ENCODE measurements around the gene PARD6G.
A peak's percentile ranks its signal among the peaks of the same experiment; 100 is the strongest.

Gene PARD6G

DNA sequence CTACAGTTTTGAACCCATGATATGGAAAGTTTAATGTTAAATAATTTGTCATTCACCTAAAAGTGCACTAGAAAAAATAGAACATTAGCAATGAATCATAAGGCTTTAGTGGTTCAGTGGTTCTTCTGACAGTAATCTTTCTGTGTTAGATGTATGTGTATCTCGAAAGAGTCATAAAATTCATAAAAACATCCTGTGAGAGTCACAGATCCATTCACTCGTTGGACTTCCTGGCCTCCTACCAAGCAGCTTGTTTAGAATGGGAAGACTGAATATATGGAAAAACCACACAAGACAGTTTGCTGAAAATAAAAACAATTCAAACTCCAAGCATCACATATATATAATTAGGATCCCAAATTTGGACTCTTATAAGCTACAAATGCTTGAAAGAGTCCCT is 103.4 kb downstream of the PARD6G start:
- H4K5ac ChIP-seq (ENCODE audit: low read length) = no peak overlapping the region
- no peak overlapping the region for H2BK15ac ChIP-seq (replicated peaks; ENCODE audit: low read depth)
- no peak overlapping the region for H3K4me3 ChIP-seq (ENCODE audit: low read length)
- H3K18ac ChIP-seq (ENCODE audit: low read length) = no peak overlapping the region
- no peak overlapping the region for H3K23ac ChIP-seq (ENCODE audit: low read length)
- H3K56ac ChIP-seq (ENCODE audit: low read length) = no peak overlapping the region
- H4K8ac ChIP-seq (ENCODE audit: low read depth, low read length) = no peak overlapping the region
- no peak overlapping the region for H2BK120ac ChIP-seq (ENCODE audit: low read depth, low read length)
- H3K27me3 ChIP-seq (ENCODE audit: insufficient read depth, low read length, poor library complexity) = no peaks in the 10 kb centered on the region
- no peak for DNase-seq
- H3K9ac ChIP-seq (ENCODE audit: low read length) = no peak overlapping the region
- no peaks in the 10 kb centered on the region for H3K4me1 ChIP-seq (ENCODE audit: control insufficient read depth, low read depth, low read length)
- H3K4me2 ChIP-seq (ENCODE audit: low read length) = no peak overlapping the region
- WGBS (ENCODE audit: extremely low coverage, insufficient coverage, low lambda C conversion rate) = no CpG with 5 or more reads among the region's 2 CpGs
- H3K79me1 ChIP-seq (ENCODE audit: low read length) = peaks cover 5% of the 10 kb centered on the region
- no peaks in the 10 kb centered on the region for H3K36me3 ChIP-seq (ENCODE audit: control insufficient read depth, insufficient read depth, low read length)
- no peaks in the 10 kb centered on the region for H3K79me2 ChIP-seq (ENCODE audit: control insufficient read depth, insufficient read depth, low read length)
- H3K4ac ChIP-seq (ENCODE audit: low read depth, low read length) = no peak overlapping the region
- no peak overlapping the region for H2BK5ac ChIP-seq (ENCODE audit: low read length)
- H2AK5ac ChIP-seq (ENCODE audit: low read length) = no peak overlapping the region
- no peak overlapping the region for H3K27ac ChIP-seq (ENCODE audit: low read depth, low read length)

DNA sequence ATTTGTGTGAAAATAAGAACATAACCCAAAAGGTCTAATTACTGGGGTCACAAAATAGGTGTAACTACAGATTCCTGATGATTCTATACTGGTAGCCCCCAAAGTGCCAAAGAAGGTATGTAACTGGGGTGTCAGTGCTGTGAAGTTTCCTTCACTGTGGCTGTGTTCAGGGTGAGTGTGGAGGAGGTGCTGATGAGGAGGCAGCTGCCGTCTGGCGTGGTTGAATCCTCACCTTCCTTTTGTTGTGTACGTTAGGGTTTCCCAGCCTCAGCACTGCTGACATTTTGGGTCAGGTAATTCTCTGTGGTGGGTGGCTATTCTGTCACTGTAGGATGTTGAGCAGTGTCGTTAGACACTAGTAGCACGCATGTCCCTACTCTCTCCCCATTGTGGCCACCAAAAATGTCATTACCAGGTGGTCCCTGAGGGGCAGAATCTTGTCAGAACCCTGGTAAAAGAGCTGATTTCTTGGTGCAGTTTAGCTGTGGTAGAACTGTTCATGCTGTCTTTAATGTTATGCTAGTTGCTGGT is 106.8 kb downstream of the PARD6G start:
- no peak overlapping the region for H3K4ac ChIP-seq (ENCODE audit: low read depth, low read length)
- H3K56ac ChIP-seq (ENCODE audit: low read length) = no peak overlapping the region
- no peak overlapping the region for H2AK5ac ChIP-seq (ENCODE audit: low read length)
- H3K4me2 ChIP-seq (ENCODE audit: low read length) = no peak overlapping the region
- no peak overlapping the region for H2BK120ac ChIP-seq (ENCODE audit: low read depth, low read length)
- H3K9ac ChIP-seq (ENCODE audit: low read length) = no peak overlapping the region
- no peak overlapping the region for H3K4me3 ChIP-seq (ENCODE audit: low read length)
- no peak for DNase-seq
- H3K18ac ChIP-seq (ENCODE audit: low read length) = no peak overlapping the region
- no peak overlapping the region for H2BK5ac ChIP-seq (ENCODE audit: low read length)
- H3K79me2 ChIP-seq (ENCODE audit: control insufficient read depth, insufficient read depth, low read length) = no peaks in the 10 kb centered on the region
- H3K4me1 ChIP-seq (ENCODE audit: control insufficient read depth, low read depth, low read length) = no peaks in the 10 kb centered on the region
- H3K27me3 ChIP-seq (ENCODE audit: insufficient read depth, low read length, poor library complexity) = no peaks in the 10 kb centered on the region
- no CpG with 5 or more reads among the region's 5 CpGs for WGBS (ENCODE audit: extremely low coverage, insufficient coverage, low lambda C conversion rate)
- H4K5ac ChIP-seq (ENCODE audit: low read length) = no peak overlapping the region
- no peak overlapping the region for H3K23ac ChIP-seq (ENCODE audit: low read length)
- no peak overlapping the region for H4K8ac ChIP-seq (ENCODE audit: low read depth, low read length)
- no peak overlapping the region for H2BK15ac ChIP-seq (replicated peaks; ENCODE audit: low read depth)
- H3K27ac ChIP-seq (ENCODE audit: low read depth, low read length) = no peak overlapping the region
- H3K36me3 ChIP-seq (ENCODE audit: control insufficient read depth, insufficient read depth, low read length) = peaks cover 6% of the 10 kb centered on the region
- H3K79me1 ChIP-seq (ENCODE audit: low read length) = peaks cover 11% of the 10 kb centered on the region

DNA sequence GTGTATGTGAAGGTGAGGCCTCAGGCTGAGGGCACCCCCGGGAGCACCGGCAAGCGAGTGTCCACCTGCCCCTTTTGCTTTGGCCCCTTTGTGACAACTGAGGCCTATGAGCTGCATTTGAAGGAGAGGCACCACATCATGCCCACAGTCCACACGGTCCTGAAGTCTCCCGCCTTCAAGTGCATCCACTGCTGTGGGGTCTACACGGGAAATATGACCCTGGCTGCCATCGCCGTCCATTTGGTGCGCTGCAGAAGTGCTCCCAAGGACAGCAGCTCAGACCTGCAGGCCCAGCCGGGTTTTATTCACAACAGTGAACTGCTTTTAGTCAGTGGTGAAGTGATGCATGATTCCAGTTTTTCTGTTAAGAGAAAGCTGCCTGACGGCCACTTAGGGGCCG is 109.3 kb downstream of the PARD6G start:
- Histone ChIP-seq H3K79me1 (ENCODE audit: low read length) (peaks cover 17% of the 10 kb centered on the region), H3K9ac (ENCODE audit: low read length) (no peak overlapping the region), H4K8ac (ENCODE audit: low read depth, low read length) (no peak overlapping the region), H2AK5ac (ENCODE audit: low read length) (no peak overlapping the region), H4K5ac (ENCODE audit: low read length) (no peak overlapping the region), H3K4ac (ENCODE audit: low read depth, low read length) (no peak overlapping the region), H3K23ac (ENCODE audit: low read length) (no peak overlapping the region), H3K27me3 (ENCODE audit: insufficient read depth, low read length, poor library complexity) (no peaks in the 10 kb centered on the region), H3K4me1 (ENCODE audit: control insufficient read depth, low read depth, low read length) (no peaks in the 10 kb centered on the region), H3K18ac (ENCODE audit: low read length) (no peak overlapping the region), H2BK15ac (replicated peaks; ENCODE audit: low read depth) (no peak overlapping the region), H3K79me2 (ENCODE audit: control insufficient read depth, insufficient read depth, low read length) (no peaks in the 10 kb centered on the region), H3K27ac (ENCODE audit: low read depth, low read length) (no peak overlapping the region), H3K4me2 (ENCODE audit: low read length) (no peak overlapping the region), H2BK5ac (ENCODE audit: low read length) (no peak overlapping the region), H2BK120ac (ENCODE audit: low read depth, low read length) (no peak overlapping the region), H3K36me3 (ENCODE audit: control insufficient read depth, insufficient read depth, low read length) (peaks cover 7% of the 10 kb centered on the region), H3K4me3 (ENCODE audit: low read length) (no peak overlapping the region), H3K56ac (ENCODE audit: low read length) (no peak overlapping the region)
- no CpG with 5 or more reads among the region's 12 CpGs for WGBS (ENCODE audit: extremely low coverage, insufficient coverage, low lambda C conversion rate)
- no peak for DNase-seq

DNA sequence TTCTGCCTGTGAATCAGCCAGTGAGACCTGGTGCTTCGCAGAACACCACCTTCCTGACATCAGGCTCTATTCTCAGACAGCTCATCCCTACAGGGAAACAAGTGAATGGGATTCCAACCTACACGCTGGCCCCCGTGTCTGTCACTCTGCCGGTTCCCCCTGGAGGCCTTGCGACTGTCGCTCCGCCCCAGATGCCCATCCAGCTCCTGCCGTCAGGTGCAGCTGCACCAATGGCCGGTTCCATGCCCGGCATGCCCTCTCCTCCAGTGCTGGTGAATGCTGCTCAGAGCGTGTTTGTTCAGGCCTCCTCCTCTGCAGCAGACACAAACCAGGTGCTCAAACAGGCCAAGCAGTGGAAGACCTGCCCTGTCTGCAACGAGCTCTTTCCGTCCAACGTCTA is 110.2 kb downstream of the PARD6G start:
- no peak overlapping the region for H2BK15ac ChIP-seq (replicated peaks; ENCODE audit: low read depth)
- WGBS (ENCODE audit: extremely low coverage, insufficient coverage, low lambda C conversion rate) = no CpG with 5 or more reads among the region's 14 CpGs

DNA sequence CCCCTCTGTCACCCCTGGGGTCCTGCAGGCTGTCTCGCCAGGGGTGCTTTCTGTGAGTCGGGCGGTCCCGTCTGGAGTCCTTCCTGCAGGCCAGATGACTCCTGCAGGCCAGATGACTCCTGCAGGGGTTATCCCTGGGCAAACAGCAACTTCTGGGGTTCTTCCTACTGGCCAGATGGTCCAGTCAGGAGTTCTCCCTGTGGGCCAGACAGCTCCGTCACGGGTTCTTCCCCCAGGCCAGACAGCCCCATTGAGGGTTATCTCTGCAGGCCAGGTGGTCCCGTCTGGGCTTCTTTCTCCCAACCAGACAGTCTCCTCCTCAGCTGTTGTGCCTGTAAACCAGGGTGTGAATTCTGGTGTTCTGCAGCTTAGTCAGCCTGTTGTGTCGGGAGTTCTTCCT is 110.6 kb downstream of the PARD6G start:
- no peak overlapping the region for H3K9ac ChIP-seq (ENCODE audit: low read length)
- no peak overlapping the region for H2BK5ac ChIP-seq (ENCODE audit: low read length)
- no peaks in the 10 kb centered on the region for H3K4me1 ChIP-seq (ENCODE audit: control insufficient read depth, low read depth, low read length)
- no peak overlapping the region for H2BK120ac ChIP-seq (ENCODE audit: low read depth, low read length)
- H4K8ac ChIP-seq (ENCODE audit: low read depth, low read length) = no peak overlapping the region
- H2BK15ac ChIP-seq (replicated peaks; ENCODE audit: low read depth) = no peak overlapping the region
- H3K27me3 ChIP-seq (ENCODE audit: insufficient read depth, low read length, poor library complexity) = no peaks in the 10 kb centered on the region
- H3K4me2 ChIP-seq (ENCODE audit: low read length) = no peak overlapping the region
- WGBS (ENCODE audit: extremely low coverage, insufficient coverage, low lambda C conversion rate) = no CpG with 5 or more reads among the region's 8 CpGs
- H3K36me3 ChIP-seq (ENCODE audit: control insufficient read depth, insufficient read depth, low read length) = peaks cover 7% of the 10 kb centered on the region
- H4K5ac ChIP-seq (ENCODE audit: low read length) = no peak overlapping the region
- no peak overlapping the region for H3K4me3 ChIP-seq (ENCODE audit: low read length)
- H3K79me1 ChIP-seq (ENCODE audit: low read length) = peaks cover 17% of the 10 kb centered on the region
- H3K23ac ChIP-seq (ENCODE audit: low read length) = no peak overlapping the region
- DNase-seq = peak; percentile 65
- H3K27ac ChIP-seq (ENCODE audit: low read depth, low read length) = no peak overlapping the region
- no peak overlapping the region for H2AK5ac ChIP-seq (ENCODE audit: low read length)
- peaks cover 3% of the 10 kb centered on the region for H3K79me2 ChIP-seq (ENCODE audit: control insufficient read depth, insufficient read depth, low read length)
- H3K4ac ChIP-seq (ENCODE audit: low read depth, low read length) = no peak overlapping the region
- H3K56ac ChIP-seq (ENCODE audit: low read length) = no peak overlapping the region
- no peak overlapping the region for H3K18ac ChIP-seq (ENCODE audit: low read length)

More for the DNA sequence above, 110.2 kb downstream of the PARD6G start:
- no peak overlapping the region for H3K4me2 ChIP-seq (ENCODE audit: low read length)
- H4K5ac ChIP-seq (ENCODE audit: low read length) = no peak overlapping the region
- H3K56ac ChIP-seq (ENCODE audit: low read length) = no peak overlapping the region
- H2AK5ac ChIP-seq (ENCODE audit: low read length) = no peak overlapping the region
- peaks cover 7% of the 10 kb centered on the region for H3K36me3 ChIP-seq (ENCODE audit: control insufficient read depth, insufficient read depth, low read length)
- H2BK5ac ChIP-seq (ENCODE audit: low read length) = no peak overlapping the region
- peaks cover 2% of the 10 kb centered on the region for H3K79me2 ChIP-seq (ENCODE audit: control insufficient read depth, insufficient read depth, low read length)
- no peak overlapping the region for H3K4ac ChIP-seq (ENCODE audit: low read depth, low read length)
- no peak overlapping the region for H3K18ac ChIP-seq (ENCODE audit: low read length)
- H3K4me1 ChIP-seq (ENCODE audit: control insufficient read depth, low read depth, low read length) = no peaks in the 10 kb centered on the region
- no peak for DNase-seq
- no peaks in the 10 kb centered on the region for H3K27me3 ChIP-seq (ENCODE audit: insufficient read depth, low read length, poor library complexity)
- H3K9ac ChIP-seq (ENCODE audit: low read length) = no peak overlapping the region
- no peak overlapping the region for H2BK120ac ChIP-seq (ENCODE audit: low read depth, low read length)
- H3K79me1 ChIP-seq (ENCODE audit: low read length) = peaks cover 17% of the 10 kb centered on the region
- no peak overlapping the region for H3K4me3 ChIP-seq (ENCODE audit: low read length)
- no peak overlapping the region for H3K27ac ChIP-seq (ENCODE audit: low read depth, low read length)
- H3K23ac ChIP-seq (ENCODE audit: low read length) = no peak overlapping the region
- H4K8ac ChIP-seq (ENCODE audit: low read depth, low read length) = no peak overlapping the region

DNA sequence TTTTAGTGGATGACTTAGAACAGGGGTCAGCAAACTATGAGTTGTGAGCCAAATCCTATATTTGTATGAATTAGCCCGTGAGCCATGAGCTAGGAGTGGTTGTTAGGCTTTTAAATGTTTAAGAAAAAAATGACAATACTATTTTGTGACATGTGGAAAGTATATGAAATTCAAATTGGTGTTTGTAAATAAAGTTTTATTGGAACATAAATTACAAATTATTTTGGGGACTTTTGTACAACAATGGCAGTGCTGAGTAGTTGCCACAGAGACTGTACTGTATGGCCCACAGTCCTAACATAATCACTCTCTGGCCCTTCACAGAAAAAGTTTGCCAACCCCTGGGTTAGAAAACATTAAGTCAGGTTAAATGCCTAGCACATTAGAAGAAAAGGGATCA is 112.2 kb downstream of the PARD6G start:
- Histone ChIP-seq H4K8ac (ENCODE audit: low read depth, low read length) (no peak overlapping the region), H3K27ac (ENCODE audit: low read depth, low read length) (no peak overlapping the region), H3K79me1 (ENCODE audit: low read length) (peaks cover 19% of the 10 kb centered on the region), H3K4me3 (ENCODE audit: low read length) (no peak overlapping the region), H3K36me3 (ENCODE audit: control insufficient read depth, insufficient read depth, low read length) (peaks cover 7% of the 10 kb centered on the region), H3K56ac (ENCODE audit: low read length) (no peak overlapping the region), H2BK5ac (ENCODE audit: low read length) (no peak overlapping the region), H3K27me3 (ENCODE audit: insufficient read depth, low read length, poor library complexity) (no peaks in the 10 kb centered on the region), H3K4me2 (ENCODE audit: low read length) (no peak overlapping the region), H4K5ac (ENCODE audit: low read length) (no peak overlapping the region), H3K4ac (ENCODE audit: low read depth, low read length) (no peak overlapping the region), H2BK120ac (ENCODE audit: low read depth, low read length) (no peak overlapping the region), H3K9ac (ENCODE audit: low read length) (no peak overlapping the region), H3K4me1 (ENCODE audit: control insufficient read depth, low read depth, low read length) (peaks cover 2% of the 10 kb centered on the region), H3K18ac (ENCODE audit: low read length) (no peak overlapping the region), H2BK15ac (replicated peaks; ENCODE audit: low read depth) (no peak overlapping the region), H3K23ac (ENCODE audit: low read length) (no peak overlapping the region), H2AK5ac (ENCODE audit: low read length) (no peak overlapping the region), H3K79me2 (ENCODE audit: control insufficient read depth, insufficient read depth, low read length) (peaks cover 12% of the 10 kb centered on the region)
- DNase-seq = no peak
- WGBS (ENCODE audit: extremely low coverage, insufficient coverage, low lambda C conversion rate) = no CpG with 5 or more reads among the region's 1 CpG
